ENCODE results near the gene ZEB1. TPM values are rescaled to one million over a fixed set of nuclear protein-coding genes. Genes with fewer than 3 reads are reported as not detected.
A peak's percentile ranks its signal among the peaks of the same experiment; 100 is the strongest.

Gene ZEB1
- total and polyA plus RNA-seq, 10 of the 15 experiments (the other 5 are each of a cell fraction or from before 2014, with no cell fraction given) = 10.4 to 35.6 (median 24.5) TPM

- intact Hi-C loops (cut with micrococcal nuclease; ENCODE audit: unreplicated experiment) = no loop called here
- ChIA-PET POLR2A (interaction anchor here (0.7 to 2.1 kb wide), 3 partner anchors 10 to 39 kb away, joined by 3 to 10 read pairs (median 3); no protein-coding TSS in a partner anchor), SMC1A (ENCODE audit: uncharacterized antibody, unreplicated experiment) (interaction anchor here (0.9 to 2.6 kb wide), 10 partner anchors 8 to 122 kb away, joined by 3 to 15 read pairs (median 4); no protein-coding TSS in a partner anchor), RAD21 (ENCODE audit: unreplicated experiment) (interaction anchor here (0.9 to 2.7 kb wide), 4 partner anchors 9 to 294 kb away, joined by 3 to 16 read pairs (median 3); no protein-coding TSS in a partner anchor), CTCF (no interaction called here)
- DNase-seq (ENCODE audit: low read depth, low spot score) = no peak
- WGBS (ENCODE audit: insufficient coverage, insufficient replicate concordance, low lambda C conversion rate, missing lambda C conversion rate) = 0% methylated on average over 1 of the region's 1 CpG
- Histone ChIP-seq H4K20me1 (ENCODE audit: control insufficient read depth, insufficient read depth) (no peaks in the 10 kb centered on the region), H2AFZ (ENCODE audit: control insufficient read depth, low read depth, low read length) (no peak overlapping the region), H3K79me2 (ENCODE audit: control insufficient read depth, insufficient read depth, low read length) (peaks cover 27% of the 10 kb centered on the region), H3K4me2 (ENCODE audit: control insufficient read depth, insufficient read depth) (no peak overlapping the region; the same call in 1 of the 2 replicates), H3K4me3 (no peak overlapping the region), H3K36me3 (ENCODE audit: control insufficient read depth in 2 of 2, insufficient read depth in 2 of 2, low read length in 1 of 2) (peaks cover 2 to 12% of the 10 kb centered on the region in 2 experiments), H3K27me3 (replicated peaks in 1 of 2; ENCODE audit: control insufficient read depth in 2 of 2, insufficient read depth in 2 of 2, low read length in 1 of 2) (no peaks in the 10 kb centered on the region), H3K9ac (ENCODE audit: control insufficient read depth, insufficient read depth, low read length) (no peak overlapping the region), H3K9me3 (replicated peaks; ENCODE audit: control insufficient read depth, insufficient read depth, low read length) (peaks cover 1% of the 10 kb centered on the region), H3K27ac (ENCODE audit: control insufficient read depth, insufficient read depth) (peak overlapping the region; percentile 48), H3K4me1 (ENCODE audit: control insufficient read depth, insufficient read depth, low read length) (peaks cover 12% of the 10 kb centered on the region; the same call in 1 of the 2 replicates)
- BruUV-seq (replicated peaks) = no TSS peak
- FAIRE-seq = no peak
- in situ Hi-C loops (cut with MboI) = no loop called here
- TF ChIP-seq SPI1 (IDR thresholded peaks at IDR 0.05; ENCODE audit: borderline replicate concordance, insufficient read depth, low read depth, low read length) (peak; percentile 44; the same call in 1 of the 2 replicates), MAX (IDR thresholded peaks at IDR 0.05; ENCODE audit: low read depth, low read length) (no peak), STAT3 (IDR thresholded peaks at IDR 0.05; ENCODE audit: low read depth, low read length) (no peak), CHD4 (IDR thresholded peaks at IDR 0.05) (no peak), CUX1 (IDR thresholded peaks at IDR 0.05; ENCODE audit: insufficient replicate concordance, low read depth, low read length) (no peak), IRF4 (IDR thresholded peaks at IDR 0.05; ENCODE audit: low read depth, low read length) (peak; percentile 6; the same call in 1 of the 2 replicates), E2F8 (IDR thresholded peaks at IDR 0.05; ENCODE audit: low read depth, partially characterized antibody) (no peak), MXI1 (IDR thresholded peaks at IDR 0.05; ENCODE audit: low read depth, low read length) (no peak), RUNX3 (IDR thresholded peaks at IDR 0.05; ENCODE audit: low read length) (peak; percentile 31; the same call in 1 of the 2 replicates), RAD51 (IDR thresholded peaks at IDR 0.05) (no peak)
- ATAC-seq = peak; percentile 82
Observed at GRCh38 chr10:31393844-31394243, 74.8 kb downstream of the ZEB1 start.
